Lower leg skin (tissue), 4 donors: ENCODE data around the gene GORAB. TPM values are rescaled to one million over a fixed set of nuclear protein-coding genes. Genes with fewer than 3 reads are reported as not detected.

Experiments
- DNase-seq, 2 donors: peaks; one replicate each; pipeline ENCODE4 v3.0.0-alpha.2; 2019; ENCODE audit warnings: low spot score in 2 of 2
- H3K4me3 ChIP-seq: fragments of 200-600 bp; sonication (generic); 2 replicates; pipeline ENCODE4 v1.5.1; 2017; ENCODE audit warnings: mild to moderate bottlenecking, low read depth; ENCODE audit not compliant: poor library complexity, severe bottlenecking
- POLR2A ChIP-seq, 2 donors: fragments of 450-650 bp; IDR thresholded peaks; one replicate each; pipeline ENCODE4 v1.6.1; 2016 to 2017; ENCODE audit warnings: antibody characterized with exemption in 2 of 2, mild to moderate bottlenecking in 1 of 2, moderate library complexity in 1 of 2
- WGBS, 2 donors: methylation state at CpG; one replicate each; pipeline ENCODE4 v1.1.5; 2018; 5-methylcytosine and 5-hydroxymethylcytosine counted together
- intact Hi-C: fragments of 100-400 bp; cut with DNase I; formaldehyde crosslinking; loops from one replicate; pipeline ENCODE4 v1.15.0; 2023; ENCODE audit warnings: low total_unique reads
- total RNA-seq, 4 donors: library from RNA; depleted of rRNA; stranded (reverse); fragments of >200 nt; gene quantifications; one replicate each; pipeline ENCODE4 v1.1.0, GENCODE V29; 2016
- TF ChIP-seq, protein P1 (sequence below), 3 donors: fragments of 450-650 bp; IDR thresholded peaks; one replicate each; pipeline ENCODE4 v1.5.1; 2016; ENCODE audit warnings: antibody characterized with exemption in 3 of 3, mild to moderate bottlenecking in 3 of 3, moderate library complexity in 2 of 3

Gene GORAB
- total RNA-seq, 4 donors from 2014 or later = 3.7 to 8.5 (median 5.0) TPM

DNA sequence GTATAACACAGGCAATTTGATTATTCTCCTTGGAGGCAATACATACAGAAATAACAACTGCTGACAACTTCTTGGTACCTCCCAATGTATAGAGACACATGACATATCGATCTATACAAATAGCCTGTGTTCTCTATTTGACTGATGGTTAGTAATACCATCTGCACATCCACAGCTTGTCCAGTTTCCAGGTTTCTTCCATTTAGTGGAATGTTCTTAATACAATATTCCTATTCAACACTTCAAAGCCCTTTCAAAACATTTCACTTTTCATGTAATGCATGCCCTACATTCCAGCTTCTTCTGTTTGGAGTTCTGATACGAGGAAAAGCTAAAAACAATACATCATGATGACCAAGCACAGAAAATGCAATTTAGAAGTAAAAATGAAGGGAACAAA is 37.0 kb upstream of the GORAB start:
- intact Hi-C loops = no loop called here
- H3K4me3 ChIP-seq = no peak overlapping the region
- TF ChIP-seq, protein P1, sequence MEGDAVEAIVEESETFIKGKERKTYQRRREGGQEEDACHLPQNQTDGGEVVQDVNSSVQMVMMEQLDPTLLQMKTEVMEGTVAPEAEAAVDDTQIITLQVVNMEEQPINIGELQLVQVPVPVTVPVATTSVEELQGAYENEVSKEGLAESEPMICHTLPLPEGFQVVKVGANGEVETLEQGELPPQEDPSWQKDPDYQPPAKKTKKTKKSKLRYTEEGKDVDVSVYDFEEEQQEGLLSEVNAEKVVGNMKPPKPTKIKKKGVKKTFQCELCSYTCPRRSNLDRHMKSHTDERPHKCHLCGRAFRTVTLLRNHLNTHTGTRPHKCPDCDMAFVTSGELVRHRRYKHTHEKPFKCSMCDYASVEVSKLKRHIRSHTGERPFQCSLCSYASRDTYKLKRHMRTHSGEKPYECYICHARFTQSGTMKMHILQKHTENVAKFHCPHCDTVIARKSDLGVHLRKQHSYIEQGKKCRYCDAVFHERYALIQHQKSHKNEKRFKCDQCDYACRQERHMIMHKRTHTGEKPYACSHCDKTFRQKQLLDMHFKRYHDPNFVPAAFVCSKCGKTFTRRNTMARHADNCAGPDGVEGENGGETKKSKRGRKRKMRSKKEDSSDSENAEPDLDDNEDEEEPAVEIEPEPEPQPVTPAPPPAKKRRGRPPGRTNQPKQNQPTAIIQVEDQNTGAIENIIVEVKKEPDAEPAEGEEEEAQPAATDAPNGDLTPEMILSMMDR (IDR thresholded peaks at IDR 0.05) = no peak
- TF ChIP-seq POLR2A (IDR thresholded peaks at IDR 0.05) = no peak
- DNase-seq = no peak
- WGBS, 2 donors = 58% methylated on average over 2 of the region's 2 CpGs

DNA sequence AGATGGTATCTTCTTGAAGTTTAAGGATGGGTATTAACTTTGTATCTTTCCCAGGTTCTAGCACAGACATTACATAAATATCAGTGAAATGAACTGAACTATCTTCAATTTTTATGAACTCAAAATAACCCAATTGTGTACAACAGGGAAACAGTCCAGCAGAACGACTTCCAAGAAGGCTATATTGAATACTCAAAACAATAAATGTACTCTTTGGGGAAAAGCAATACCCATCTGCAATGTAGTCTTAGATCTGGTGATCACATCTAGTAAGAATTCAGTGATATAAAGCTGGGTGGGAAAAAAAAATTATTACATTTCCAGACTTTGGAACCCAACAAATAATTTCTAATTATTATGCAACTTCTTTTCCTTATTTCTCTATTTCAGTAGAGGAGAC is 33.1 kb upstream of the GORAB start:
- no peak for TF ChIP-seq POLR2A (IDR thresholded peaks at IDR 0.05)
- TF ChIP-seq, protein P1 (IDR thresholded peaks at IDR 0.05) = no peak
- no peak overlapping the region for H3K4me3 ChIP-seq
- intact Hi-C loops = no loop called here
- 24% methylated on average over 1 of the region's 1 CpG for WGBS, 2 donors
- DNase-seq = no peak

DNA sequence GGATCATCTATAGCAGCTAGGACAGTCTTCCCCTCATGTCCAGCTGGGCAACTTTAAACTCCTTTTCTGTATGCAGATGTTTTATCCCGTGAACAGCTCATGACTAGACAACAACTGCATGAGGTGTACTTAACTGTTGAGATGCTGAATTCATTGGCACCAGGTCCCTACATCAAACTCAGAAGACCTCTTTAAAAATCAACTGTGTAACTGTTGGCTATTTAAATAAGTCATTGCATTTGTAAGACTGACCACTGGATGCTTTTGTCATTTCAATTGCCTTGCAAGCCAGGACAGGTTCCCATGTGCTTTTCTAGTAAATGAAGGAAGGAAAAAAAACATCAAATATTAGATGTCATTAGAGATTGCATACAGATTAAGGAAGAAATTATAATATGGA is 28.3 kb upstream of the GORAB start:
- intact Hi-C loops = no loop called here
- no peak for DNase-seq
- 33 to 37% methylated on average over 1 of the region's 1 CpG for WGBS, 2 donors
- no peak for TF ChIP-seq POLR2A (IDR thresholded peaks at IDR 0.05)
- TF ChIP-seq, protein P1 (IDR thresholded peaks at IDR 0.05) = no peak
- H3K4me3 ChIP-seq = no peak overlapping the region

DNA sequence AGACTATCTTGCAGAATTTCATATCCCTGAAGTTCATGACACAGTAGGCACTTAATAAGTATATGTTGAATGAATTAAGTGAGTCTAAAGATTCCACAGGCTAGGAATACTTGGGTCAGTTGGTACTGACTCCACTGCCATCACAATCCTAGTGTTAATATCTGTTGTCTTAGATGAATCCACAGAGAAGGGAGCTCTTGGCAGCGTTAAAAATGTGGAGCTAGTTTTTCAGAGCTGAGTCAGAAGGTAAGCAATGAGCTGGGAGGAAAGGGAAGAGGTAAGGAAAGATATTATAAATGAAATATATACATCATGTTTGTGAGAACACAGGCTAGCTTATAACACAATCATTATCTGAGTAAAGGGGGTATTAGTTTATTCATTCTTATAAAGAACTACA is 21.8 kb upstream of the GORAB start:
- 84 to 95% methylated on average over 1 of the region's 1 CpG for WGBS, 2 donors
- intact Hi-C loops = no loop called here
- no peak for TF ChIP-seq POLR2A (IDR thresholded peaks at IDR 0.05)
- TF ChIP-seq, protein P1 (IDR thresholded peaks at IDR 0.05) = no peak
- no peak overlapping the region for H3K4me3 ChIP-seq
- no peak for DNase-seq

DNA sequence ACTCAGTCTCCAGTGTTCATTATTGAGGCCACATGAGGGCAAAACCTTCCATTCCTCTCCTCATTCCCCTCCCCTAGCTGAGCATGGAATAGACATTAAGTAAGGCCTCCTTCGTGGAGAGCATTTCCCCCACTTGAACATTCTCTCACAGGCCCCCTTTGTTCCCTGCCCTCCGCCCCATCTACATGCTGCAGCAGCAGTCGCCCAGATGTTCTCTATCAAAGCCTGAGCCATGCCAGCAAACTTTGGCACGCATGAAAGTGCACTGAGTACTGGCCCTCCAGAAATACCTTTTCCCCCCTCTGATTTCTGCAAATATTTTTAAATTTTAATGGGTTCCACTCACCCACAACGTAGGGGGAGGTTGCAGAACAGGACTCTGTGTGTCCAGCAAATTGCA is 20.9 kb upstream of the GORAB start:
- WGBS, 2 donors = 44 to 55% methylated on average over 5 of the region's 5 CpGs
- H3K4me3 ChIP-seq = no peak overlapping the region
- no peak for TF ChIP-seq POLR2A (IDR thresholded peaks at IDR 0.05)
- TF ChIP-seq, protein P1 (IDR thresholded peaks at IDR 0.05) = no peak
- intact Hi-C loops = no loop called here
- DNase-seq = no peak

DNA sequence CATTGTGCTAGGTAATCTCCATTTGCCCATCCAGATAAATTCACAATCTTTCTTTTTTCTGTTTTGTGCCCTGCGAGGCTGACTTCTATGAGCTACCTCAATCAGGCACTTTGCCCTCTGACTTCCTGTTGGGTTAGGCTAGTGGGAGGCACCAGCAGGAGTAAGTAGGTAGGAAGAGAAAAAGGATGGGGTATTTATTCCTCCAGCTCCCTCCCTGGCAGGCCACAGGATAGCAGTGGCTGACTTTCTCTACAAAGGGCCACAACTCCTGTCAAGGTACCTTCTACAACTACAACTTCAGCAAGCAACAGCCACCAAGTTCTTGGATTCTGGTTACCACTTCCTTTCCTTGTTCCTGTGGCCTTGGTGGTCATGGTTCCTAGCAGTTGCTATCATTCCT is 18.8 kb upstream of the GORAB start:
- TF ChIP-seq, protein P1 (IDR thresholded peaks at IDR 0.05) = no peak
- no peak for TF ChIP-seq POLR2A (IDR thresholded peaks at IDR 0.05)
- H3K4me3 ChIP-seq = no peak overlapping the region
- whole genome bisulfite sequencing, 2 donors = 29 to 92% methylated on average over 1 of the region's 1 CpG
- intact Hi-C loops = no loop called here
- DNase-seq = no peak
